A673 (cell line): ENCODE measurements around the gene TBC1D9. TPM values are rescaled to one million over a fixed set of nuclear protein-coding genes. Genes with fewer than 3 reads are reported as not detected.

Source experiments
- BruUV-seq: library from RNA; stranded (reverse); fragments of 400-500 nt; replicated peaks from 2 replicates; lab custom pipeline; 2021; lab: Mats Ljungman, UMichigan
- CTCF ChIA-PET: fragments of 300-600 bp; sonication (Branson Sonifier 250); formaldehyde crosslinking; loops from one replicate; lab custom pipeline; 2022; ENCODE audit warnings: antibody characterized with exemption; lab: Charles Lee
- POLR2A ChIA-PET: fragments of 300-600 bp; sonication (Branson Sonifier 250); formaldehyde crosslinking; loops from one replicate; lab custom pipeline; 2022; ENCODE audit warnings: antibody characterized with exemption; ENCODE audit not compliant: low non-redundant PET; lab: Charles Lee
- DNase-seq: peaks from one replicate; pipeline ENCODE4 v3.0.0-alpha.2; 2015; ENCODE audit warnings: low spot score
- H3K27ac ChIP-seq: fragments of 200-600 bp; sonication (generic); 2 replicates; pipeline ENCODE4 v1.5.1; 2016; ENCODE audit warnings: mixed run types, low read depth, mild to moderate bottlenecking, mixed read lengths, antibody characterized with exemption, low read length; ENCODE audit not compliant: poor library complexity, severe bottlenecking
- H3K27me3 ChIP-seq: fragments of 200-600 bp; sonication (generic); replicated peaks from 2 replicates; pipeline ENCODE4 v1.6.1; 2017; ENCODE audit warnings: mixed run types, low read depth, mild to moderate bottlenecking, mixed read lengths, antibody characterized with exemption, low read length; ENCODE audit not compliant: insufficient read depth, poor library complexity
- H3K36me3 ChIP-seq: fragments of 200-600 bp; sonication (generic); 2 replicates; pipeline ENCODE4 v1.6.1; 2016; ENCODE audit warnings: mixed run types, mild to moderate bottlenecking, mixed read lengths, antibody characterized with exemption, low read length; ENCODE audit not compliant: insufficient read depth, poor library complexity, severe bottlenecking
- H3K4me1 ChIP-seq: fragments of 200-600 bp; sonication (generic); 2 replicates; pipeline ENCODE4 v1.6.1; 2017; ENCODE audit warnings: mixed run types, mild to moderate bottlenecking, mixed read lengths, antibody characterized with exemption, low read length; ENCODE audit not compliant: insufficient read depth, poor library complexity, severe bottlenecking
- H3K4me3 ChIP-seq: fragments of 200-600 bp; sonication (generic); 2 replicates; pipeline ENCODE4 v1.5.1; 2016; ENCODE audit warnings: low read depth, mixed run types, mild to moderate bottlenecking, mixed read lengths, low read length; ENCODE audit not compliant: poor library complexity, severe bottlenecking
- H3K9me3 ChIP-seq: fragments of 200-600 bp; sonication (generic); 2 replicates; pipeline ENCODE4 v1.6.1; 2016; ENCODE audit warnings: mixed run types, low read depth, mild to moderate bottlenecking, mixed read lengths, antibody characterized with exemption, low read length; ENCODE audit not compliant: poor library complexity, severe bottlenecking
- EZH2 ChIP-seq: fragments of 200-600 bp; sonication (generic); IDR thresholded peaks from 2 replicates; pipeline ENCODE4 v1.6.1; 2017; ENCODE audit warnings: borderline replicate concordance, low read depth, mild to moderate bottlenecking, mixed read lengths, antibody characterized with exemption, low read length; ENCODE audit not compliant: poor library complexity, severe bottlenecking
- intact Hi-C: fragments of 100-400 bp; cut with micrococcal nuclease; formaldehyde crosslinking; loops from one replicate; pipeline ENCODE4 v1.10.0; 2022; ENCODE audit not compliant: unreplicated experiment
- total RNA-seq: library from RNA; stranded (reverse); gene quantifications from 2 replicates; pipeline ENCODE4 v1.2.3, GENCODE V29; 2021
- TF ChIP-seq, protein P1 (sequence below): fragments of 300-800, 200-600 bp; sonication (generic); conservative IDR thresholded peaks from 2 replicates; pipeline ENCODE4 v1.5.1; 2017; ENCODE audit warnings: low read depth, mild to moderate bottlenecking, antibody characterized with exemption, low read length, moderate library complexity, mixed read lengths

TBC1D9 gene
- total RNA-seq, 1 experiment from 2014 or later: 22.4 TPM

GRCh38 chr4:140603286-140603685, 152.9 kb downstream of the TBC1D9 start:
- H3K27ac ChIP-seq: no peak overlapping the region
- H3K4me3 ChIP-seq: no peak overlapping the region
- ChIA-PET POLR2A (no interaction called here), CTCF (no interaction called here)
- peak; percentile 18 for DNase-seq
- H3K27me3 ChIP-seq: no peaks in the 10 kb centered on the region
- intact Hi-C loops: no loop called here
- no peaks in the 10 kb centered on the region for H3K4me1 ChIP-seq
- H3K36me3 ChIP-seq: no peaks in the 10 kb centered on the region
- H3K9me3 ChIP-seq: no peaks in the 10 kb centered on the region
- BruUV-seq: no TSS peak
- TF ChIP-seq, protein P1, sequence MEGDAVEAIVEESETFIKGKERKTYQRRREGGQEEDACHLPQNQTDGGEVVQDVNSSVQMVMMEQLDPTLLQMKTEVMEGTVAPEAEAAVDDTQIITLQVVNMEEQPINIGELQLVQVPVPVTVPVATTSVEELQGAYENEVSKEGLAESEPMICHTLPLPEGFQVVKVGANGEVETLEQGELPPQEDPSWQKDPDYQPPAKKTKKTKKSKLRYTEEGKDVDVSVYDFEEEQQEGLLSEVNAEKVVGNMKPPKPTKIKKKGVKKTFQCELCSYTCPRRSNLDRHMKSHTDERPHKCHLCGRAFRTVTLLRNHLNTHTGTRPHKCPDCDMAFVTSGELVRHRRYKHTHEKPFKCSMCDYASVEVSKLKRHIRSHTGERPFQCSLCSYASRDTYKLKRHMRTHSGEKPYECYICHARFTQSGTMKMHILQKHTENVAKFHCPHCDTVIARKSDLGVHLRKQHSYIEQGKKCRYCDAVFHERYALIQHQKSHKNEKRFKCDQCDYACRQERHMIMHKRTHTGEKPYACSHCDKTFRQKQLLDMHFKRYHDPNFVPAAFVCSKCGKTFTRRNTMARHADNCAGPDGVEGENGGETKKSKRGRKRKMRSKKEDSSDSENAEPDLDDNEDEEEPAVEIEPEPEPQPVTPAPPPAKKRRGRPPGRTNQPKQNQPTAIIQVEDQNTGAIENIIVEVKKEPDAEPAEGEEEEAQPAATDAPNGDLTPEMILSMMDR: no peak
- no peak for TF ChIP-seq EZH2

DNA sequence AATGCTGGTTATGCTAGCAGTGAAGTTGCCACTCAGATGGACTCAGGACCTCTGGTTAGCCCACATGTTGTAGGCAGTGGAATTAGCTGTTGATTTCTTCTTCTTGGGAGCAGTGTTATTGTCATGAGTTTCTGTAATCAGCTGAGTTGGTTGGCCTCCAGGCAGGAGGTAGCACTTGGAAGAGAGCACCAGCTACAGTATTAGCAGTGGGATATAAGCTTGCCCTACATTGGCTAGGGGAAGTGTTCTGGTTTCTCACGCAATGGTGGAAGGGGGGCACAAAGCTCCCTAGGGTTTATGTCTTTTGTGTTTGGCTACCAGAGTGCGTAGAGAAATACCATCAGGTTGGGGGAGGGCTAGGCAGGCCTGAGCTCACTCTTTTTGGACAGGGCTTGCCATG, 153.5 kb downstream of the TBC1D9 start:
- CTCF ChIA-PET: no interaction called here
- BruUV-seq: no TSS peak
- no peaks in the 10 kb centered on the region for H3K36me3 ChIP-seq
- intact Hi-C loops: no loop called here
- no peak for DNase-seq
- POLR2A ChIA-PET: no interaction called here
- TF ChIP-seq EZH2: no peak
- TF ChIP-seq, protein P1: no peak
- no peak overlapping the region for H3K4me3 ChIP-seq
- no peaks in the 10 kb centered on the region for H3K4me1 ChIP-seq
- H3K27ac ChIP-seq: no peak overlapping the region
- no peaks in the 10 kb centered on the region for H3K27me3 ChIP-seq
- no peaks in the 10 kb centered on the region for H3K9me3 ChIP-seq

- Histone ChIP-seq H3K9me3 (no peaks in the 10 kb centered on the region), H3K27me3 (no peaks in the 10 kb centered on the region), H3K4me3 (no peak overlapping the region), H3K36me3 (no peaks in the 10 kb centered on the region), H3K4me1 (no peaks in the 10 kb centered on the region), H3K27ac (no peak overlapping the region)
- POLR2A ChIA-PET: no interaction called here
- CTCF ChIA-PET: no interaction called here
- no TSS peak for BruUV-seq
- TF ChIP-seq, protein P1: no peak
- no peak for TF ChIP-seq EZH2
- DNase-seq: no peak
- intact Hi-C loops: no loop called here
These were observed 155.8 kb downstream of the TBC1D9 start for GRCh38 chr4:140600408-140600807.
